Stimulated activated CD4-positive, alpha-beta T cell treated with anti-CD3 and anti-CD28 coated beads, TNF-alpha, amount 100 ng/mL, for 4 hours (primary cell): ENCODE data around the gene ABI1.
"Not testable (repeated sequence)": the region's sequence is repeated elsewhere in the genome, so short reads cannot be mapped to it uniquely, and the experiment has no call there.

ENCODE experiments used
- DNase-seq, 3 experiments: peaks; one replicate each; pipeline ENCODE4 v3.0.0-alpha.2; 2020; ENCODE audit warnings: low read depth in 3 of 3

ABI1 gene

DNA sequence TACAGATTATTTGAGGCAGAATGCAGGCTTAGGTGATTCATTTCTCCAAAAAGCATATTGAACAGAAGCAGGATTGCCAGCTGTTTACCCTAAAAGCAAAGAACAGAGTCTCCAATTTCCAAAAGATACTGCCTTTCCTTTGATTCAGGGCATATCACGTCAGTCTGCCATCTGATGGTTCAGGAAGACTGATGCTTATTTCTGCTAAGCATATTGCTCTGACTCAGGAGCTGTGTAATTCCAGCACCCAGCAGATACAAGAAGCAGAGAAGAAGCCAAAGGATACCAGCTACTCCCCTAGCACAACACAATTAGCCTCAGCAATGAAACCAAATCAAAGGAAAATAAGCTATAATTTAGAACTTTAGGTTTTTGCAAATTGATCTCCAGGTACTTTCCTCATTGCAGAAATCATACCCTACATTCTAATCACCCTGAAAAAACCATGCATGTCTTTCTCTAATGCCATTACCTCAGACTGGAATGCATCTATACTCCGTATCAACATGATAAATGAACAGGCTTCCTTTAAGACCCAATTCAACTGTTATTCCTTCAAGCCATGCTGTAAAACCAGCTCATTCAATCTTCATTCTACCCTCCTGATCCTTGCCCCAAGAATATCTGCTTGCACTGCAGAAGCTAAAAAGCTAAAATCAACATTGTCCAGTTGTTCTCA is 55.1 kb downstream of the ABI1 start:
- DNase-seq = no peak

DNA sequence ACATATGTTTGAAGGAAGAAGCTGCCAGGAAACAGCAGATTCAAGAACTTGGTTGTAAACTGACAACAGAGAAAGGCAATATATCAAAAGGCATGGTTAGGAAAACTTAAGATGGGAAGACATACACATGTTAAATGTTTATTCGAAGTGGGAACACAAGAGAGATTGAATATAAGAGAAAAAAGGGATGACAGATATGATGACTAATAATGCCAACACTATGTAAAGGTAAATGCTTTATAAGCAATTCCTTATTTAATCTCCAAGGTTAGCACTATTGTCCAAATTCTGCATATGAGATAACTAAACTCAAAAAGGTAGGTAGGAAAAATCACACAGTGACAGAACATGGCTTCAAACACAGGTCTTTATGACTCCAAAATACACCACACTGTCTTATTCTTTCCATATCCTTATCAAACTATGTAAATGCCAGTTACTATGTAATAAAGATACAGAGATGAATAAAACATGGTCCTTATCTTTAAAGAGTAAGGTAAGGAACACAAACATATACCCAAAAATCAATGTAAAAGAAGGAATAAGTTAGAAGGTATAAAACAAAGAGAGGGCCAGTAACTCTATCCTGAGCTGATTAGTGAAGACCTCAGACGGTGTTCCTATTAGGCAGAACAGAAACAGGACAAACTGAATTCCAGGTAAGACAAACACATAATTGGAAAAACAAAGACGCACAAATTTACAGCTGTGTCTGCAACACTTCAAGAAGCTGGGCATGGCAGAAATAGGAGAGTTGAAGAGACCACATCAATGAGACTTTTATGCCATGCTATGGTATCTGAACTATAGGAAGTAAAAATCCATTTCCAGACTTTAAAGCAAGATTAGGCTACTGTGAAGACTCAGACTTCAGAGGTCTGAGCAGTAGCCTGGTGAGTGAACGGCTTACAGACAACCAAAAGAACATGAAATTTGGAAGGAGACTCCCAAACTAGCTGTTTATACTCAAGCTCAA is 56.1 kb downstream of the ABI1 start:
- no peak for DNase-seq

DNA sequence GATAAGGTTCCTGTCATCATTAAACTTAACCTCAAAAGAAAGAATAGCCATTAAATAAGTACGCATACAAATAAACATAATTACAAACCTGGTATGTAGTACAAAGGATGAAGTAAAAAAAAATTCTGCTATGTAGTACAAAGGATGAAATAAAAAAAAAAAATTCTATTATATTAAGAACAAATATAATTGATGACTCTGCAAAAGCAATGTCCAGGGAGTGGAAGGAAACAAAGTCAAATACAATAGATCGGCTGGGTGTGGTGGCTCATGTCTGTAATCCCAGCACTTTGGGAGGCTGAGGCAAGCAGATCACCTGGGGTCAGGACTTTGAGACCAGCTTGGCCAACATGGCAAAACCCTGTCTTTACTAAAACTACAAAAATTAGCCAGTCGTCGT is 56.9 kb downstream of the ABI1 start:
- DNase-seq = no peak

DNA sequence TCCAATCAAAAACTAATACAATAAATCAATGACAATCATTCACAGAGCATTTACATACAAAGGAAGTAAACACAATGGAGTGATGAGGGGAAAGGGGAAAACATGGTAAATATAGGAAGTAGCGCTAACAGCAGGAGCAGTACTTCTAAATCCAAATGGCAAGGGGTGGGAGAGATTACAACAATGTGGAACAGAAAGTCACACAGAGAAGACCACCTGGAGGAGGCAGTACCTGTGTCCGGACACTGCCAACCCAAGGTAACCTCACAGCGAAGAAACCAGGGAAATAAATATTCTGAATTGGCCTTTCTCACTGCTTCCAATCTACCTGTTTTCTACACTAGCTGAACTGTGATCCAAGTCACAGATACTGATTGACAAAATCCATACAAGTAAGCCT is 58.2 kb downstream of the ABI1 start:
- DNase-seq = no peak

DNA sequence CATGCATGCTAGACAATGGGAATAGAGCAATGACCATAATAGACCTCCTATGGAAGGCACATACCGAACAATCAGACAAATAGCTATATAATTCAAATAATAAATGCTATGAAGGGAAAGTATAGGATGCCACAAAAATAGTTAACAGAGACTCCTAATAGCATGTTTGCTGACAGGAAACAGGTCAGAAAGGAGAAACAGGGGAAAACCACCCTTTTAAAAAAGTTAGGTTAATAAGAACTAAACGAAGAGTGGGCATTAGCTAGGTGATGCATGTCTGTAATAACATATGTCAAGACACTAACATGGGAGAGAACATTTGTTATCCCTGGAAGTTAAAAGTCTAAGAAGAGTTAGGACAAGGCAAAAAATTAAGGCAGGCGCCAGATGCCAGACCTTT is 58.9 kb downstream of the ABI1 start:
- no peak for DNase-seq

DNA sequence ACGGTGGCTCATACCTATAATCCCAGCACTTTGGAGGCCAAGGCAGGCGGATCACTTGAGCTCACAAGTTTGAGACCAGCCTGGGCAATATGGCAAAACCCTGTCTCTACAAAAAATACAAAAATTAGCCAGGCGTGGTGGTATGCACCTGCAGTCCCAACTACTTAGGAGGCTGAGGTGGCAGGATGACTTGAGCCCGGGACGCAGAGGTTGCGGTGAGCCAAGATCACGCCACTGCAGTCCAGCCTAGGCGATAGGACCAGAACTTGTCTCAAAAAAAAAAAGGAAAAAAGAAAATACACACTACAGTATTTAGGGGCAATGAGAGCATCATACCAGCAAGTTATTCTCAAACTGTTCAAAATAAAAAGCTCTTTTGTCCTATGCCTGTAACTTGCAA is 59.5 kb downstream of the ABI1 start:
- no peak for DNase-seq

DNA sequence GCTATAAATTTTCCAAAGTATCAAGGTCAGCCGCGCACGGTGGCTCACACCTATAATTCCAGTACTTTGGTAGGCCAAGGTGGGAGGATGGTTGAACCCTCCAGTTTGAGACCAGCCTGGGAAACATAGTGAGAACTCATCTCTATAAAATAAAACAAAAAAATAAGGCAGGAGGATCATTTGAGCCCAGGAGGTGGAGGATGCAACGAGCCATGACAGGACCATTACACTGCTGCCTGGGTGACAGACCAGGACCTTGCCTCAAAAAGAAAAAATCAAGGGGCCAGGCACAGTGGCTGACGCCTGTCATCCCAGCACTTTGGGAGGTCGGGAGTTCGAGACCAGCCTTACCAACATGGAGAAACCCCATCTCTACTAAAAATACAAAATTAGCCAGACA is 60.3 kb downstream of the ABI1 start:
- no peak for DNase-seq

DNA sequence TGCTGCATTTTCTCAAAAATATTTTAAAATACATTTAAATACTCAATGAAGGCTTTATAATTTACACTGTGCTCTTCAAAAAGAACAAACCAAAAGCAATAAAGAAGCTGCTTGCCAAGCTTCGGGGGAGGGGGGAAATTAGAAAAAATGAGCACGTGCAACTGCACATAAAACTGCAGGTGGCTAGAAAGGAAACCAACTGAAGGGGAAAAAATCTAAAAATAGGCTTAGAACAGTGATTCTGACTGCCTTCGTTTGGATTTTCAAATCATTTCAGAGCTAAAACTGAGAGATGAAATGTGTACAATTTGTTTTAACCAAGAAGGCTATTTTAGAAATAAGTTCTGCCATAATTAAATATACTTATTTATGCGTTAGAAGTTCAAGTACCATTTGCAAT is 61.4 kb downstream of the ABI1 start:
- no peak for DNase-seq

DNA sequence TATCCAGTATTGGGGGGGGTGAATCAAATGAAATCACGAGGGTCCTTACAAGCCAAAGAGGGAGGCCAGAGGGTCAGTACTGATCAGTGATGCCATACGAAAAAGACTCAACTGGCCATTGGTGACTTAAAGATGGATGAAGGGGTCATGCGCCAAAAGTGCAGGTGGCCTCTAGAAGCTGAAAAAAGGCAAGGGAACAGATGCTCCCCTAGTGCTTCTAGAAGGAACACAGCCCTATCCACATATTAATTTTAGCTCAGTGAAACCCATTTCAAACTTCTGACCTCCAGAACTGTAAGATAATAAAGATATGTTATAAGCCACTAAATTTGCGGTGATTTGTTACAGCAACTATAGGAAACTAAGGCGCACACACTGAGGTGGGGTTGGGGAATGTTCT is 62.5 kb downstream of the ABI1 start:
- DNase-seq = no peak

DNA sequence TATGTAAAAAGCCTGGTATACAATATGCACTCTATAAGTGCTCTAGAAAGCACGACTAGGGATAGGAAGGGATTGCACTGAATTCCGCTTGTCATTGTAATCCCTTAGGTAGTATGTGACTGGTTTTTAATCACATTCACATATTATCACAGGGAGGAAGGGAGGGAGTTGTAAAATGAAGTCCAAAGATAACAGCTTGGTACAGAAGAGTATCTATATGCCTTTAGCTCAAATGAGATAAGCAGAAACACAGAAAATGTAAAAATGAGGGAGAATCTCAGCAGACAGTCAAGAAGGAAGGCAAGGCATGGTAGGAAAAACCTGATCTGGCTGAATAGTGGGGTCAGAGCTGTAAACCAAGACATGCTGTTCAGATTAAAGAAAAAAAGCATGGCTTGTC is 63.4 kb downstream of the ABI1 start:
- DNase-seq = no peak

DNA sequence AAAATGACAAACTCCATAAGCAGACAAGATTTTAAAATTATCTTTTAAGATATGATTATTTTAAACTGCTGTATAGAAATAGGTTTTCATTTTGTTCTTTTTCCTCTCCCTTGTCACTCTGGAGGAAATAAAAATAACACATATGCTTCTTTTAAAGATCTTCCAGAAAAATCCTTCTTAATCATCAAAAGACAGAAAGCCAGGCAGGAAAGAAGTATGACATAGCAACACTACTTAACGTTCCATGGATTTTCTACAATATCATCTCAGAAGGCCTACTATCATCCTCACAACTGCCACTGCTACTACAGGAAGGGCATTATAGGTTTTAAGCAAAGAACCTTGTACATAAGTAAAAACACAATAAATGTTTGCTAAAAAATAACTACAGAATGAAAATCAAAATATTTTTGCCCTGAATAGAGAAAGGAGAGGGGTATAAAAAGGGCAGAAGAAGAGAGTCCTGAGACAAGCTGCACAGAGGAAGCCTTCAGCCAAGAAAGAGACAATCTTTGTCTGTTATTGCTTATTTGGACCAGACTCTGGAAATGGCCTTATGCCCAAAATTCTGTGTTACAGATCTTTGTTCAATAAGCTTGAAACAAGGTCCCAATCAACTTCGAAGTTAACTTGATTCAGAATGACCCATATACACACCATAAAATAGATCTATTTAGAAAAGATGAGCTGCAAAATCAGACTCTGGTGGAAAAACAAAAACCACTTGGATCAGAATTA is 67.8 kb downstream of the ABI1 start:
- DNase-seq = no peak

DNA sequence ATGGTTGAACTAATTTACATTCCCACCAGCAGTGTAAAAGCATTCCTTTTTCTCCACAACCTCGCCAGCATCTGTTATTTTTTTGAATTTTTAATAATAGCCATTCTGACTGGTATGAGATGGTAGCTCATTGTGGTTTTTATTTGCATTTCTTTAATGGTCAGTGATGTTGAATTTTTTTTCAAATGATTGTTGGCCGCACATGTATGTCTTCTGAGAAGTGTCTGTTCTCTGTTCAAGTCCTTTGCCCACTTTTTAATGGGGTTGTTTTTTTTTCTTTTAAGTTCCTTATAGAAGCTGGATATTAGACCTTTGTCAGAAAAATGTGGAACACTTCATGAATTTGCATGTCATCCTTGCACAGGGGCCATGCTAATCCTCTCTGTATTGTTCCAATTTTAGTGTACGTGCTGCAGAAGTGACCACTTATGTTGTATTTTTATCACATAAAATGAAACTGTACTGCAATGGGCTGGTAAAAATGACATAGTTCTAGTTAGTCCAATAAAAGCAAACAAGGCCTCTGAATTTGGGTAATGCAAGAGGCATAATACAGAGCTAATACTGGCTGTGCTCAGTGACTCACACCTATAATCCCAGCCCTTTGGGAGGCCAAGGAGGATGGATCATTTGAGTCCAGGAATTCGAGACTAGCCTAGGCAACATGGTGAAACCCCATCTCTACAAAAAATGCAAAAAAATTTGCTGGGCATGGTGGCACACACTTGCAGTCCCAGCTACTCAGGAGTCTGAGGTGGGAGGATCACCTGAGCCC is 70.3 kb downstream of the ABI1 start:
- DNase-seq = no peak

DNA sequence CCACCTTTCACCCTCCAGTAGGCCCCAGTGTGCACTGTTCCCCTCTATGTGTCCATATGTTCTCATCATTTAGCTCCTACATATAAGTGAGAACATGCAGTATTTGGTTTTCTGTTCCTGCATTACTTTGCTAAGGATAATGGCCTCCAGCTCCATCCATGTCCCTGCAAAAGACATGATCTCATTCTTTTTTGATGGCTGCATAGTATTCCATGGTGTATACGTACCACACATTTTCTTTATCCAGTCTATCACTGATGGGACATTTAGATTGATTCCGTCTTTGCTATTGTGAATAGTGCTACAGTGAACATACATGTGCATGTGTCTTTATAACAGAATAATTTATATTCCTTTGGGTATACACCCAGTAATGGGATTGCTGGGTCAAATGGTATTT is 71.0 kb downstream of the ABI1 start:
- DNase-seq = not testable (repeated sequence)

DNA sequence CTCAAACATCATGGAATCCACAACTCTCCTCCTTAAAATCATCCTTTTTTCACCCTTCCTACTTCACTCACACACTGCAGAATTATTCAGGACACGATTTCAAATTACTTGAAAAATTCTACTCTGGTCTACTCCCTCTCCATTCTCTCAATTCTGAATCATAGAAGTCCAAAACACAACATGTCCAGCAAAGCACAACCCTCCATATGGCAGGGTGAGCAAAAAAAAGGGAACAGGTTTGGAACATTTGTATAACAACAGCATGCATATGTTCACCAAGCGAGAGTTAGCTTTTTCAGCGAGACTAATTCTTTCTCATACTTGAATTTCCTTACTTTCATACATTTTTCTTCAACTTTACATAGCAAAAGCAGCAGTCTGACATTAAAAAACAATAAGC is 73.4 kb downstream of the ABI1 start:
- no peak for DNase-seq

DNA sequence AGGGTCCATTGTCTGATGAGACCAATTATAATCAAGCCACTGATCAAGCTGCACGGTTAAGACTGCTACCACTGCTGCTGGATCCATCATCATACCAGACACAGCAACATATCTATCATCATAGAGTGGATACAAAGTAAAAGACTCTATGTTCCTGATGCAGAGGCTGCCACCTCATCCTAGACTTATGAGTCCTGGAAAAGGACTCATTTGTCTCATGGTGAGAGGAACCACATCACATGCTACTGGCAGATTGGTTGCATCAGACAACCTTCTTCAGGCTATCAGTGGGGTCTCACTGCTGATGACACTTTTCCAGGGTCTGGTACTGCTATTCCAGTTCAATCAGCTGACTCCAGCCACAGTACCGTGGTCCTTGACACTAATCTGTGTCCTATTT is 79.0 kb downstream of the ABI1 start:
- no peak for DNase-seq

DNA sequence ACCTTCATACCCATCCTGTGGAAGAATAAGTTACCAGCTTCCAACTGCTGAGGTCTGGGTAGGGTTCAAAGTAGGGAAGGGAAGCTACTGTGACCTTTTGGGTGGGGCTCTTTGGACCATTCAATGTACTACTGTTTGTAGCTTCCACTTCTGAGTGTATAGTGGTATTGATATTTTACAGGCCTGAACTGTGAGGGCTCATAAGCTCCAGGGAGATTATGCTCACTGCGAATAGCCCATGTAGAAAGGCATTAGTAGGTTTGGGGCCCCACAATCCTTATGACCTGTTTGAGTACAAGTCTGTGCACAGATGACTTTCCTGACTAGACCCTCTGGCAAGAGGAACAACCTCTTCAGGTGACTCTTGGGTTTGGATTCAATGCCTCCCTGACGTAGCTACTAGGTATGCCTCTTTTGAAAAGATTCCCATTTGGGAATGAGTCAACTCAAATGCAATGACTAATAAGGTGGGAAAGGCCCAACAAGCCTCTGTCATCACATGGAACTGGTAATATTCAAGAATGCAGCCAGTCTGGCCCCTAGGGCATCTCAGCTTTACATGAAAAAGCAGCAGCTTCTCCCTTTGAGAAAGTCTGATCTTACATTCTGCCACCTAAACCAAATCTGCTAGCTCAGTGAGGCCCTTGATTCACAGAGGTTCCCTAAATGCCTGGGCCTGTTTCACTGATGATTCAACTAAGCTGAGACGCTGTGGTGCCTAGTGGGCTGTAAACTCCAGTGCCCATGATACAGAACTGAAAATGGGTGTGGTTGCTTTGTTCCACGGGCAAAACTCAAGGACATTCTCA is 79.8 kb downstream of the ABI1 start:
- DNase-seq = no peak

DNA sequence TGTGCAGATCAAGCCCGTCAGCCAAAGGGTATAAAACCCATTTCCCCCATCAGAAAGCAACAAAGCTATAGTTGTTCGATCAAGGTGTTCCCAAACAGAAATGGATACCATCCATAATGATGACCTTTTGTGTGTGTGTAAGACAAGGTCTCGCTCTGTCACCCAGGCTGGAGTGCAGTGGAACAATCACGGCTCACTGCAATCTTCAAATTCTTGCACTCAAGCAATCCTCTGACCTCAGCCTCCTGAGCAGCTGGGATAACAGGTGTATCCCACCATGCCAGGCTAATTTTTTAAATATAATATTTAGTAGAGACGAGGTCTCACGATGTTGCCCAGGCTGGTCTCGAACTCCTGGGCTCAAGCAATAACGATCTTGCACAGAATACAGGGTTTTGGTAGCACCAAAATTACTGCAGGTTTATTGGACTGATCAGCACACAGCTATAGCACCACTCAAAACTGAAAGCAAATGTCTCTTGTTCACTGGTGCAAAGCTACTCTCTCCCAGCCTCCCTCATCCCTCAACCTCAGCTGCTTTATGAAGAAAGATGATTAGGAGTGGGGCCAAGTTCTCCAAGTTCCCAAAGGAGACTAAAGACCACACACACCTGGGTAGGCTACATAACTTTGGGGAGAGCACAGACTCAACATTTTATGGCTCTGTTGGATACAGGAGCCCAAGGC is 80.5 kb downstream of the ABI1 start:
- DNase-seq = no peak

DNA sequence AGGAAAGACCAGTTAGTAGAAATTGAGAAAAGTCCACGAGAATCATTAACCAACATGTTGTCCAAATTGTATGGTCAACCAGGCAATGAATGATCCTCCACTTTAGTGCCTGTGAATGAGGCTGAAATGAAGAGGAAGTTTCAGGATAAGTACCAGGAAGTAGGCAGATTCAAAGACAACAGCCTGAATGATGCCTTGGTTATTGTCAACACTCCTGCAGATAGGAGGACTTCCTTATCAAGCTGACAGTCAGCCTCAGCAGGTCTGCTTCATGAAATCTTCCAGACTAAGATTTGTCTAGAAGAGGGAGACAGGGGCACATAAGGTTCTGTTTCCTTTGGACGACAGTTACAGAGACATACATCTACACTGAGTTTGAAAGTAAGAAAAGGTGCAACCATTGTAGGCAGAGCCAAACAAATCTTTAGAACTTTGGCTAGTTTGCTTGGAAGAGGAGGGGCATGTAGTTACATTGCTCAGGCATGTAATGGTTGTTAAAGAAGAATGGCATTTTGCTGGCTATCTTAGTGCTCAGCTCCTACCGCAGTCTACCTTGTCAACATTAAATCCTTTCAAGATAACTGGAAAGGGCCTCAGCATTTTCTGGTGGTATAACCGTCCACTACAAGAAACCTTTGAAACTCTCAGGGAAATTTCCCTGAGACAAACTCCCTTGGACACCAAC is 81.4 kb downstream of the ABI1 start:
- DNase-seq = no peak

DNA sequence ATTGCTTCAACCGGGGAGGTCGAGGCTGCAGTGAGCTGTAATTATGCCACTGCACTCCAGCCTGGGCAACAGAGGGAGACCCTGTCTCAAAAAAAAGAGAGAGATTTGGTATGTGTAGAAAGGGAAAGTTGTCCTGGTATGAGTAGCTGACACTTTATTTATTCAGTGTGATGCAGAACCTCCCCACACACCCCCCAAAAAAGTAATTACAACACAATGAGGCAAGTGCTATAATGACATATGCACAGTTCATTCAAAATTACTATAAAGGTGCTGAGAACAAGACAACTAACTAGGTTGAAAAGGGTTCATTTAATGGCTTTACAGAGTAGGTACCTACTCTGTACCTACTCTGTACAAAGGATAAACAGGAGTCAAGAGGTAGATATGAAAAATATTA is 83.1 kb downstream of the ABI1 start:
- DNase-seq = no peak

DNA sequence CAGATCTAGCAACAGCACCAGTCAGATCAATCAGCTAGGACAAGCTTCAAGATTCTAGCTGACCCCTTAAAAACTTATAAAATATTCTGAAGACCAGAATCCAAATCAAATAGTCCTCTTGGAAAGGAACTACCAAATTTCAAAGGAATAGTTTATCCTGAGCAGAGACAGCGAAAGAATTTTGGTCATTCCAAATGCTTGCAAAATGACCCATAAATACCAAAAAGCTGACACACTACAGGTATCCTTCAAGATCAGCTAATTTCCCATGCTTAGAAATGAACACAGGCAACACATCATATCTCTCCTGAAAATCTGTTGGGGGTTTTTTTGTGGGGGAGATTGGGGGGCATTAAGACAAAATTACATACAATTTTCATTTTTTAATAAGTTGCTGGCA is 84.5 kb downstream of the ABI1 start:
- no peak for DNase-seq
